Measurements from ENCODE around the gene CENPA. TPM values are rescaled to one million over a fixed set of nuclear protein-coding genes. Genes with fewer than 3 reads are reported as not detected.

CENPA gene
- total RNA-seq, 1 experiment from 2014 or later, result 45.8 TPM

DNA sequence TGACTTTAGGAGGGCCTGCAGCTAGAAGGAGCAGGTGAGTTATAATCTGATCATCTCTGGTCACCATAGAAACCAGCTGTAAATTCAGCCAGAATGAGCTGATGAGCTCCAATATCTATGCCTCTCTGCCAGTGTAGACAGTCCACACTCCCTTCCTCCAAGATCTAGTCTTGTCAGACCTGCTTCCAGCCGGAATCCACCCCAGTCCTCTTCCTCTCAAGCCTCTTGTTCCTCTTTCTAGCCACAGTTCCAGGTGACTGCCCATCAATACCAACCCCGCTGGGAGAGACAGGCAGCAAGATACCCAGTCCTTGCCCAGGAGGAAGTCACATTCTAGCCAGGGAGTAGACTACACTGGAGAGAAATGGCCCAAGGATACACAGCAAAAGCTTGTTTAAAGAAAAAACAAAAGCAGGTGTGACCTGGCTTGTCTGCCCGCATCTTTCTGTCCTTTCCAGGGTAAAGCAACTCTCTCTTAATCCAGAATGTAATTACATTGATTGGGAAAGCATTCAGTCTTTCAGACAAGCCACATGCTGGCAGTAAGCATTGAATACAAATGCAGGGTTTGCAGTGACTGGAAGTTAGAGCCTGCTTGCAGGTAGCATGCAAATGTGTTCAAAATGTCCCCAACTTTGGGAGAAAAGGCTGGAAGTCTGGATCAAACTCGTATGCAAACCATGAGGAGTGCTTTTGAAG lies 30.7 kb upstream of the CENPA start:
- CTCF ChIA-PET, result interaction anchor here (1.0 to 1.9 kb wide), 2 partner anchors 9 to 16 kb away, joined by 3 to 5 read pairs; no protein-coding TSS in a partner anchor
- H3K9ac ChIP-seq (ENCODE audit: low read length), result no peak overlapping the region
- H3K27ac ChIP-seq (ENCODE audit: low read depth, low read length), result no peak overlapping the region
- H3K4me2 ChIP-seq (ENCODE audit: low read length), result no peak overlapping the region
- H3K9me2 ChIP-seq (ENCODE audit: insufficient read depth), result no peaks in the 10 kb centered on the region
- RAD21 ChIA-PET (ENCODE audit: low non-redundant PET in 1 of 2, low total read pairs in 2 of 2, uncharacterized antibody in 2 of 2, unreplicated experiment in 2 of 2), result no interaction called here
- TF ChIP-seq ZNF274 (IDR thresholded peaks at IDR 0.05; ENCODE audit: low read depth, low read length) (no peak), EGR1 (IDR thresholded peaks at IDR 0.05; ENCODE audit: low read depth) (no peak), SRF (IDR thresholded peaks at IDR 0.05; ENCODE audit: low read depth) (no peak), EZH2 (IDR thresholded peaks at IDR 0.05) (no peak)
- TF ChIP-seq, protein P1, sequence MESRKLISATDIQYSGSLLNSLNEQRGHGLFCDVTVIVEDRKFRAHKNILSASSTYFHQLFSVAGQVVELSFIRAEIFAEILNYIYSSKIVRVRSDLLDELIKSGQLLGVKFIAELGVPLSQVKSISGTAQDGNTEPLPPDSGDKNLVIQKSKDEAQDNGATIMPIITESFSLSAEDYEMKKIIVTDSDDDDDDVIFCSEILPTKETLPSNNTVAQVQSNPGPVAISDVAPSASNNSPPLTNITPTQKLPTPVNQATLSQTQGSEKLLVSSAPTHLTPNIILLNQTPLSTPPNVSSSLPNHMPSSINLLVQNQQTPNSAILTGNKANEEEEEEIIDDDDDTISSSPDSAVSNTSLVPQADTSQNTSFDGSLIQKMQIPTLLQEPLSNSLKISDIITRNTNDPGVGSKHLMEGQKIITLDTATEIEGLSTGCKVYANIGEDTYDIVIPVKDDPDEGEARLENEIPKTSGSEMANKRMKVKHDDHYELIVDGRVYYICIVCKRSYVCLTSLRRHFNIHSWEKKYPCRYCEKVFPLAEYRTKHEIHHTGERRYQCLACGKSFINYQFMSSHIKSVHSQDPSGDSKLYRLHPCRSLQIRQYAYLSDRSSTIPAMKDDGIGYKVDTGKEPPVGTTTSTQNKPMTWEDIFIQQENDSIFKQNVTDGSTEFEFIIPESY (IDR thresholded peaks at IDR 0.05; ENCODE audit: extremely low read depth, insufficient replicate concordance, low read length), result no peak
- H3K9me3 ChIP-seq (ENCODE audit: control insufficient read depth in 1 of 2, insufficient read depth in 1 of 2, low read depth in 1 of 2, low read length in 2 of 2), result no peaks in the 10 kb centered on the region
- H3K36me3 ChIP-seq (ENCODE audit: control insufficient read depth in 1 of 2, insufficient read depth in 2 of 2, low read length in 2 of 2), result no peaks in the 10 kb centered on the region
- peaks cover 18 to 42% of the 10 kb centered on the region in 2 experiments for H3K4me1 ChIP-seq (ENCODE audit: control insufficient read depth in 1 of 2, insufficient read depth in 2 of 2, low read length in 2 of 2)
- intact Hi-C loops (cut with micrococcal nuclease), result no loop called here
- POLR2A ChIA-PET, result interaction anchor here (0.9 to 3.1 kb wide), 2 partner anchors 9 to 14 kb away, joined by 3 to 8 read pairs; partner anchors contain the start of gene SLC35F6
- no peak for ATAC-seq
- DNase-seq (ENCODE audit: low read depth, low spot score), result no peak
- BruUV-seq (replicated peaks), result no TSS peak
- no peaks in the 10 kb centered on the region for H4K20me1 ChIP-seq (ENCODE audit: insufficient read depth)
- no peaks in the 10 kb centered on the region for H3K27me3 ChIP-seq (ENCODE audit: insufficient read depth, low read length)
- H2AFZ ChIP-seq (ENCODE audit: low read depth, low read length, poor library complexity, severe bottlenecking), result no peak overlapping the region
- H3K79me2 ChIP-seq (ENCODE audit: insufficient read depth, low read length), result no peaks in the 10 kb centered on the region
- H3K4me3 ChIP-seq (replicated peaks in 1 of 2; ENCODE audit: low read depth in 1 of 2, low read length in 2 of 2), result no peak overlapping the region

DNA sequence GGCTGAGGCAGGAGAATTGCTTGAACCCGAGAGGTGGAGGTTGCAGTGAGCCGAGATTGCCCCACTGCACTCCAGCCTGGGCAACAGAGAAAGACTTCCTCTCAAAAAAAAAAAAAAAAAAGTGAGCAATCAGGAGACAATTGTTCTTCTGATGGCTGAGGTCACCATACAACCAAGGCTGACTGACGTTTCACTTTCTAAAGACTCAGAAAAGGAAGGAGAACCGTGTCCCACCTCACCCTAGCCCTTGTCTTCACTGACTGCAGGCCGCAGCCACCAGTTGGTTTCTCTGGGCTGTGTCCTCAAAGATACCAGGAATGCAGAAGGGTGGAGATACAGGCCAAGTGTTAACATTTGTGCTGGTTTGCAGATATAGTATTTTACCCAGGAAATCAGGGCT lies 29.5 kb upstream of the CENPA start:
- no TSS peak for BruUV-seq (replicated peaks)
- no peaks in the 10 kb centered on the region for H3K27me3 ChIP-seq (ENCODE audit: insufficient read depth, low read length)
- H3K36me3 ChIP-seq (ENCODE audit: control insufficient read depth in 1 of 2, insufficient read depth in 2 of 2, low read length in 2 of 2), result no peaks in the 10 kb centered on the region
- no peaks in the 10 kb centered on the region for H3K9me2 ChIP-seq (ENCODE audit: insufficient read depth)
- no peak overlapping the region for H3K9ac ChIP-seq (ENCODE audit: low read length)
- peaks cover 18 to 42% of the 10 kb centered on the region in 2 experiments for H3K4me1 ChIP-seq (ENCODE audit: control insufficient read depth in 1 of 2, insufficient read depth in 2 of 2, low read length in 2 of 2)
- H3K9me3 ChIP-seq (ENCODE audit: control insufficient read depth in 1 of 2, insufficient read depth in 1 of 2, low read depth in 1 of 2, low read length in 2 of 2), result no peaks in the 10 kb centered on the region
- H3K4me2 ChIP-seq (ENCODE audit: low read length), result no peak overlapping the region
- CTCF ChIA-PET, result interaction anchor here (1.5 kb wide), 1 partner anchor 11 kb away, joined by 4 read pairs; no protein-coding TSS in a partner anchor
- RAD21 ChIA-PET (ENCODE audit: low non-redundant PET in 1 of 2, low total read pairs in 2 of 2, uncharacterized antibody in 2 of 2, unreplicated experiment in 2 of 2), result no interaction called here
- intact Hi-C loops (cut with micrococcal nuclease), result no loop called here
- ATAC-seq (no peak), DNase-seq (ENCODE audit: low read depth, low spot score) (no peak)
- H3K4me3 ChIP-seq (replicated peaks in 1 of 2; ENCODE audit: low read depth in 1 of 2, low read length in 2 of 2), result no peak overlapping the region
- no peak overlapping the region for H3K27ac ChIP-seq (ENCODE audit: low read depth, low read length)
- POLR2A ChIA-PET, result interaction anchor here (3.1 kb wide), 1 partner anchor 12 kb away, joined by 8 read pairs; no protein-coding TSS in a partner anchor
- H2AFZ ChIP-seq (ENCODE audit: low read depth, low read length, poor library complexity, severe bottlenecking), result no peak overlapping the region
- no peaks in the 10 kb centered on the region for H3K79me2 ChIP-seq (ENCODE audit: insufficient read depth, low read length)
- no peaks in the 10 kb centered on the region for H4K20me1 ChIP-seq (ENCODE audit: insufficient read depth)
- TF ChIP-seq ZNF274 (IDR thresholded peaks at IDR 0.05; ENCODE audit: low read depth, low read length) (no peak), EGR1 (IDR thresholded peaks at IDR 0.05; ENCODE audit: low read depth) (no peak), ZFX (IDR thresholded peaks at IDR 0.05) (no peak; the same call in 1 of the 2 replicates), TCF7L2 (IDR thresholded peaks at IDR 0.05; ENCODE audit: borderline replicate concordance, extremely low read depth, insufficient read depth, insufficient read length) (no peak)
- TF ChIP-seq, protein P1 (IDR thresholded peaks at IDR 0.05; ENCODE audit: extremely low read depth, insufficient replicate concordance, low read length), result no peak
- TF ChIP-seq, protein P2, sequence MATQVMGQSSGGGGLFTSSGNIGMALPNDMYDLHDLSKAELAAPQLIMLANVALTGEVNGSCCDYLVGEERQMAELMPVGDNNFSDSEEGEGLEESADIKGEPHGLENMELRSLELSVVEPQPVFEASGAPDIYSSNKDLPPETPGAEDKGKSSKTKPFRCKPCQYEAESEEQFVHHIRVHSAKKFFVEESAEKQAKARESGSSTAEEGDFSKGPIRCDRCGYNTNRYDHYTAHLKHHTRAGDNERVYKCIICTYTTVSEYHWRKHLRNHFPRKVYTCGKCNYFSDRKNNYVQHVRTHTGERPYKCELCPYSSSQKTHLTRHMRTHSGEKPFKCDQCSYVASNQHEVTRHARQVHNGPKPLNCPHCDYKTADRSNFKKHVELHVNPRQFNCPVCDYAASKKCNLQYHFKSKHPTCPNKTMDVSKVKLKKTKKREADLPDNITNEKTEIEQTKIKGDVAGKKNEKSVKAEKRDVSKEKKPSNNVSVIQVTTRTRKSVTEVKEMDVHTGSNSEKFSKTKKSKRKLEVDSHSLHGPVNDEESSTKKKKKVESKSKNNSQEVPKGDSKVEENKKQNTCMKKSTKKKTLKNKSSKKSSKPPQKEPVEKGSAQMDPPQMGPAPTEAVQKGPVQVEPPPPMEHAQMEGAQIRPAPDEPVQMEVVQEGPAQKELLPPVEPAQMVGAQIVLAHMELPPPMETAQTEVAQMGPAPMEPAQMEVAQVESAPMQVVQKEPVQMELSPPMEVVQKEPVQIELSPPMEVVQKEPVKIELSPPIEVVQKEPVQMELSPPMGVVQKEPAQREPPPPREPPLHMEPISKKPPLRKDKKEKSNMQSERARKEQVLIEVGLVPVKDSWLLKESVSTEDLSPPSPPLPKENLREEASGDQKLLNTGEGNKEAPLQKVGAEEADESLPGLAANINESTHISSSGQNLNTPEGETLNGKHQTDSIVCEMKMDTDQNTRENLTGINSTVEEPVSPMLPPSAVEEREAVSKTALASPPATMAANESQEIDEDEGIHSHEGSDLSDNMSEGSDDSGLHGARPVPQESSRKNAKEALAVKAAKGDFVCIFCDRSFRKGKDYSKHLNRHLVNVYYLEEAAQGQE (IDR thresholded peaks at IDR 0.05; ENCODE audit: low read depth), result no peak
- TF ChIP-seq, protein P3, sequence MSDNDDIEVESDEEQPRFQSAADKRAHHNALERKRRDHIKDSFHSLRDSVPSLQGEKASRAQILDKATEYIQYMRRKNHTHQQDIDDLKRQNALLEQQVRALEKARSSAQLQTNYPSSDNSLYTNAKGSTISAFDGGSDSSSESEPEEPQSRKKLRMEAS (IDR thresholded peaks at IDR 0.05), result no peak

All from HCT116 (cell line).